H9 (cell line): ENCODE results near the gene S100Z. TPM values are rescaled to one million over a fixed set of nuclear protein-coding genes. Genes with fewer than 3 reads are reported as not detected.

Source experiments
- DNase-seq: peaks from one replicate; pipeline ENCODE4 v3.0.0-alpha.2; 2017
- H2AFZ ChIP-seq: one replicate; pipeline ENCODE4 v1.6.1; 2013; ENCODE audit warnings: mild to moderate bottlenecking, low read length, control low read depth, moderate library complexity
- H2AK5ac ChIP-seq: 2 replicates; pipeline ENCODE4 v1.6.1; 2013; ENCODE audit warnings: low read length, control low read depth, mixed read lengths; ENCODE audit not compliant: insufficient read length
- H2BK120ac ChIP-seq: one replicate; pipeline ENCODE4 v1.6.1; 2013; ENCODE audit warnings: low read depth, mild to moderate bottlenecking, low read length, control low read depth, inconsistent platforms; ENCODE audit not compliant: poor library complexity, severe bottlenecking
- H2BK12ac ChIP-seq: 2 replicates; pipeline ENCODE4 v1.6.1; 2013; ENCODE audit warnings: low read length, control low read depth, mixed read lengths, low read depth; ENCODE audit not compliant: insufficient read length
- H2BK15ac ChIP-seq: 2 replicates; pipeline ENCODE4 v1.6.1; 2013; ENCODE audit warnings: low read depth, low read length, control low read depth
- H2BK20ac ChIP-seq: one replicate; pipeline ENCODE4 v1.6.1; 2013; ENCODE audit warnings: low read depth, mild to moderate bottlenecking, low read length, control low read depth, inconsistent platforms; ENCODE audit not compliant: poor library complexity, severe bottlenecking
- H2BK5ac ChIP-seq: 2 replicates; pipeline ENCODE4 v1.6.1; 2013; ENCODE audit warnings: low read length, control low read depth, mixed read lengths; ENCODE audit not compliant: insufficient read length
- H3K14ac ChIP-seq: 2 replicates; pipeline ENCODE4 v1.6.1; 2013; ENCODE audit warnings: low read length, control low read depth; ENCODE audit not compliant: insufficient read depth
- H3K18ac ChIP-seq: 2 replicates; pipeline ENCODE4 v1.6.1; 2013; ENCODE audit warnings: low read depth, mild to moderate bottlenecking, mixed read lengths, low read length, control low read depth; ENCODE audit not compliant: insufficient read length
- H3K23ac ChIP-seq: 2 replicates; pipeline ENCODE4 v1.6.1; 2013; ENCODE audit warnings: low read length, control low read depth, mixed read lengths, low read depth; ENCODE audit not compliant: insufficient read length
- H3K23me2 ChIP-seq: 2 replicates; pipeline ENCODE4 v1.6.1; 2013; ENCODE audit warnings: low read depth, mild to moderate bottlenecking, mixed read lengths, low read length, control low read depth; ENCODE audit not compliant: insufficient read length, poor library complexity, severe bottlenecking
- H3K27ac ChIP-seq: 2 replicates; pipeline ENCODE4 v1.5.1; 2013; ENCODE audit warnings: low read length, control low read depth, mixed read lengths, low read depth; ENCODE audit not compliant: insufficient read length
- H3K27me3 ChIP-seq: 2 replicates; pipeline ENCODE4 v1.6.1; 2013; ENCODE audit warnings: low read length, control low read depth, inconsistent platforms; ENCODE audit not compliant: insufficient read depth
- H3K4ac ChIP-seq: 2 replicates; pipeline ENCODE4 v1.6.1; 2013; ENCODE audit warnings: low read depth, mild to moderate bottlenecking, control low read depth, inconsistent platforms, low read length, moderate library complexity
- H3K4me1 ChIP-seq: 2 replicates; pipeline ENCODE4 v1.6.1; 2013; ENCODE audit warnings: low read length, control low read depth, inconsistent platforms; ENCODE audit not compliant: insufficient read depth
- H3K4me2 ChIP-seq: 2 replicates; pipeline ENCODE4 v1.6.1; 2013; ENCODE audit warnings: low read length, control low read depth, mixed read lengths; ENCODE audit not compliant: insufficient read length, insufficient read depth
- H3K56ac ChIP-seq: 2 replicates; pipeline ENCODE4 v1.6.1; 2013; ENCODE audit warnings: low read depth, mild to moderate bottlenecking, mixed read lengths, low read length, control low read depth; ENCODE audit not compliant: insufficient read length
- H3K79me1 ChIP-seq: 2 replicates; pipeline ENCODE4 v1.6.1; 2013; ENCODE audit warnings: low read depth, mild to moderate bottlenecking, moderate library complexity, low read length, control low read depth, inconsistent platforms; ENCODE audit not compliant: insufficient read depth, poor library complexity, severe bottlenecking
- H3K79me2 ChIP-seq: 2 replicates; pipeline ENCODE4 v1.6.1; 2013; ENCODE audit warnings: low read length, control low read depth, inconsistent platforms; ENCODE audit not compliant: insufficient read depth
- H3K9ac ChIP-seq: 2 replicates; pipeline ENCODE4 v1.6.1; 2013; ENCODE audit warnings: low read length, control low read depth, mixed read lengths; ENCODE audit not compliant: insufficient read length; ENCODE audit errors: extremely low read depth
- H3K9me3 ChIP-seq: one replicate; pipeline ENCODE4 v1.6.1; 2013; ENCODE audit warnings: low read depth, low read length, inconsistent platforms; ENCODE audit not compliant: control insufficient read depth
- H3T11ph ChIP-seq: one replicate; pipeline ENCODE4 v1.6.1; 2013; ENCODE audit warnings: mild to moderate bottlenecking, low read length, control low read depth, inconsistent platforms
- H4K20me1 ChIP-seq: one replicate; pipeline ENCODE4 v1.6.1; 2013; ENCODE audit not compliant: control insufficient read depth, insufficient read length, insufficient read depth
- H4K5ac ChIP-seq: 2 replicates; pipeline ENCODE4 v1.6.1; 2013; ENCODE audit warnings: low read depth, mild to moderate bottlenecking, mixed read lengths, low read length, control low read depth; ENCODE audit not compliant: insufficient read length
- H4K8ac ChIP-seq: replicated peaks from 2 replicates; pipeline ENCODE4 v1.6.1; 2013; ENCODE audit warnings: low read length, control low read depth, mixed read lengths, low read depth; ENCODE audit not compliant: insufficient read length
- H4K91ac ChIP-seq: 2 replicates; pipeline ENCODE4 v1.6.1; 2013; ENCODE audit warnings: low read depth, mild to moderate bottlenecking, moderate library complexity, mixed read lengths, low read length, control low read depth; ENCODE audit not compliant: insufficient read length
- H3K27ac Mint-ChIP-seq, 3 experiments: 2 replicates in 2 of 3; 3 replicates in 1 of 3; pipeline ENCODE4 v1.8.0; 2020 to 2021; ENCODE audit warnings: mixed read lengths in 3 of 3, mild to moderate bottlenecking in 1 of 3, moderate library complexity in 1 of 3
- H3K27me3 Mint-ChIP-seq: 2 replicates; pipeline ENCODE4 v1.8.0; 2021; ENCODE audit warnings: low read depth, mild to moderate bottlenecking, moderate library complexity, mixed read lengths
- H3K36me3 Mint-ChIP-seq, 3 experiments: 2 replicates in 2 of 3; 3 replicates in 1 of 3; pipeline ENCODE4 v1.8.0; 2020 to 2021; ENCODE audit warnings: low read depth in 3 of 3, mixed read lengths in 3 of 3; ENCODE audit not compliant: insufficient read depth in 1 of 3
- H3K4me1 Mint-ChIP-seq, 2 experiments: 2 replicates each; pipeline ENCODE4 v1.8.0; 2020; ENCODE audit warnings: mixed read lengths in 2 of 2
- H3K4me3 Mint-ChIP-seq, 2 experiments: 2 replicates in 1 of 2; 3 replicates in 1 of 2; pipeline ENCODE4 v1.8.0; 2020 to 2021; ENCODE audit warnings: mild to moderate bottlenecking in 2 of 2, mixed read lengths in 2 of 2, moderate library complexity in 1 of 2
- H3K9me3 Mint-ChIP-seq, 2 experiments: 2 replicates in 1 of 2; 3 replicates in 1 of 2; pipeline ENCODE4 v1.8.0; 2020; ENCODE audit warnings: mild to moderate bottlenecking in 2 of 2, mixed read lengths in 2 of 2, moderate library complexity in 1 of 2
- CTCF ChIP-seq: fragments of 200-600 bp; sonication (generic); conservative IDR thresholded peaks from 3 replicates; pipeline ENCODE4 v1.8.0; 2021; ENCODE audit warnings: antibody characterized with exemption, mild to moderate bottlenecking
- WGBS: extraction: QIAGEN DNeasy Blood & Tissue Kit; methylation state at CpG from one replicate; pipeline ENCODE4 v1.1.7; 2013; ENCODE audit warnings: missing lambda C conversion rate, low lambda C conversion rate, mixed read lengths; ENCODE audit not compliant: insufficient read length; ENCODE audit errors: extremely low coverage; 5-methylcytosine and 5-hydroxymethylcytosine counted together
- total RNA-seq: library from RNA; stranded (reverse); gene quantifications from 2 replicates; pipeline ENCODE4 v1.2.1, GENCODE V29; 2021

The S100Z gene
- total RNA-seq, 1 experiment from 2014 or later = not detected

DNA sequence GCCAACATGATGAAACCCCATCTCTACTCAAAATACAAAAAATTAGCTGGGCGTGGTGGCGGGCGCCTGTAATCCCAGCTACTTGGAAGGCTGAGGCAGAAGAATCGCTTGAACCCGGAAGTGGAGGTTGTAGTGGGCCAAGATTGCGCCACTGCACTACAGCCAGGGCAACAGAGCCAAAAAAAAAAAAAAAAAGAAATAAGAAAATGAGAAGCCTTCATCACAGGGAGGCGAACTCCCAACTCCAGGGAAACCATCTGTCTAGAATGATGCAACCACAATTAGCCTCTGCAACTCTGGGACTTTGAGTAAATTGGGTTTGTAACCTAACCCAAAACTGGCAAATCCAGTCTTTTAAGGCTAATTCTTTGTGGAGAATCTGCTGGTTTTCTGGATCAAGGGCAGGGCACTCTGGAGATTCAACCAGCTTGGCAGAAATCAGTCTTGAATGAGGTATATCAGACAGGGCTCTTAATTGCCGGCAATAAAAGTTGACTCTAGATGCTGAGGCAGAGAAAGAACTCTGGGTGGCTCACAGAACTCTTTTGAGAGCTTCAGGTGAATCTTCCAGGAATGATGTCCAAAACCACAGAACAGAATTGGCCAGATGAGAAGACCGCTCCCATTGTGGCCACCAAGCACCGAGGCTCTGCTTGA is 9.9 kb downstream of the S100Z start:
- H4K8ac ChIP-seq = no peak overlapping the region
- no peak overlapping the region for H4K91ac ChIP-seq
- no peaks in the 10 kb centered on the region for H3K4me1 ChIP-seq
- no peak overlapping the region for H3K27ac Mint-ChIP-seq
- no peak overlapping the region for H2BK15ac ChIP-seq
- no peak overlapping the region for H2BK20ac ChIP-seq
- H3K18ac ChIP-seq = no peak overlapping the region
- H3K23me2 ChIP-seq = no peaks in the 10 kb centered on the region
- H2AFZ ChIP-seq = no peak overlapping the region
- H3K9me3 Mint-ChIP-seq = peaks cover 12 to 18% of the 10 kb centered on the region in 2 experiments
- no peak for DNase-seq
- H3K4me2 ChIP-seq = no peak overlapping the region
- peaks cover 11 to 14% (median 12%) of the 10 kb centered on the region in 3 experiments for H3K36me3 Mint-ChIP-seq
- H3K9me3 ChIP-seq = peaks cover 6% of the 10 kb centered on the region
- H3K79me2 ChIP-seq = no peaks in the 10 kb centered on the region
- H2AK5ac ChIP-seq = no peak overlapping the region
- H4K5ac ChIP-seq = no peak overlapping the region
- no peaks in the 10 kb centered on the region for H3K27me3 ChIP-seq
- no peak overlapping the region for H3K4ac ChIP-seq
- H3K56ac ChIP-seq = no peak overlapping the region
- H3T11ph ChIP-seq = no peak overlapping the region
- no peak overlapping the region for H2BK5ac ChIP-seq
- no peak overlapping the region for H3K14ac ChIP-seq
- WGBS = no CpG with 5 or more reads among the region's 10 CpGs
- no peaks in the 10 kb centered on the region for H3K79me1 ChIP-seq
- no peak for TF ChIP-seq CTCF
- peaks cover 11 to 15% of the 10 kb centered on the region in 2 experiments for H3K4me1 Mint-ChIP-seq
- H3K9ac ChIP-seq = no peak overlapping the region
- H4K20me1 ChIP-seq = no peaks in the 10 kb centered on the region
- H3K23ac ChIP-seq = no peak overlapping the region
- no peak overlapping the region for H2BK12ac ChIP-seq
- no peak overlapping the region for H3K27ac ChIP-seq
- H3K27me3 Mint-ChIP-seq = no peaks in the 10 kb centered on the region
- no peak overlapping the region for H3K4me3 Mint-ChIP-seq
- H2BK120ac ChIP-seq = no peak overlapping the region
